ENCODE results near the gene NUCKS1. TPM values are rescaled to one million over a fixed set of nuclear protein-coding genes. Genes with fewer than 3 reads are reported as not detected.

NUCKS1 gene
- total and polyA plus RNA-seq, 2 of the 8 experiments (the other 6 are each of a cell fraction or from before 2014, with no cell fraction given), result 126 to 461 TPM

DNA sequence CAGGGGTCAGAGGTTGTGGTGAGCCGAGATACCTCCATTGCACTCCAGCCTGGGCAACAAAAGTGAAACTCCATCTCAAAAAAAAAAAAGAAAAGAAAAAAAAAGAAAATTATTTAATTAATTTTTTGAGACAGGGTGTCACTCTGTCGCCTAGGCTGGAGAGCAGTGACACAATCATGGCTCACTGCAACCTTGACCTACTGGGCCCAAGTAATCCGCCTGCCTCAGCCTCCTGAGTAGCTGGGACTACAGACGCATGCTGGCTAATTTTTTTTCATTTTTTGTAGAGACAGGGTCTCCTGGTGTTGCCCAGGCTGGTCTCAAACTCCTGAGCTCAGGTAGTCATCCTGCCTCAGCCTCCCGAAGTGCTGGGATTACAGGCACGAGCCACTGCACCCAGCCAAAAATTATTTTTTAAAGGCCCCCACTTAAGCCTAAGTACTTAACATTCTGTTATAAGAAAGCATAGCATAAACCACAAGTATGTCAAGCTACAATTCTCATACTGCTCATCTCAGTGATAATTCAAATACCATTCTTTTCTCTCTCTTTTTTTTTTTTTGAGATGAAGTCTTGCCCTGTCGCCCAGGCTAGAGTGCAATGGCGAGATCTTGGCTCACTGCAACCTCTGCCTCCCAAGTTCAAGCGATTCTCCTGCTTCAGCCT is 19.9 kb downstream of the NUCKS1 start:
- H3K14ac ChIP-seq (ENCODE audit: insufficient read length), result no peak overlapping the region
- no peak for TF ChIP-seq CHD1 (IDR thresholded peaks at IDR 0.05; ENCODE audit: low read depth, low read length)
- no peak for TF ChIP-seq KDM1A (IDR thresholded peaks at IDR 0.05; ENCODE audit: borderline replicate concordance, low read length)
- no peak for TF ChIP-seq PHF8 (conservative IDR thresholded peaks at IDR 0.05; ENCODE audit: low read depth, low read length)
- TF ChIP-seq CBX8 (IDR thresholded peaks at IDR 0.05; ENCODE audit: borderline replicate concordance, low read depth, low read length), result no peak
- TF ChIP-seq CEBPB (IDR thresholded peaks at IDR 0.05; ENCODE audit: low read depth, low read length), result no peak
- TF ChIP-seq SP4 (IDR thresholded peaks at IDR 0.05; ENCODE audit: low read length), result no peak
- TF ChIP-seq SIX5 (IDR thresholded peaks at IDR 0.05; ENCODE audit: low read depth, low read length), result no peak
- no peak for TF ChIP-seq BCL11A (IDR thresholded peaks at IDR 0.05; ENCODE audit: low read depth in 2 of 2, low read length in 2 of 2)
- no peak for TF ChIP-seq RBBP5 (IDR thresholded peaks at IDR 0.05; ENCODE audit: borderline replicate concordance, low read depth, low read length)
- TF ChIP-seq KDM5A (IDR thresholded peaks at IDR 0.05; ENCODE audit: low read length), result no peak
- no peak for TF ChIP-seq BACH1 (IDR thresholded peaks at IDR 0.05; ENCODE audit: low read length)
- no peak for TF ChIP-seq SUZ12 (IDR thresholded peaks at IDR 0.05; ENCODE audit: low read length)
- no peak for TF ChIP-seq HDAC6 (IDR thresholded peaks at IDR 0.05; ENCODE audit: low read depth, low read length)
- TF ChIP-seq EZH2 (IDR thresholded peaks at IDR 0.05; ENCODE audit: low read depth, low read length, severe bottlenecking), result no peak

More for the DNA sequence above, 19.9 kb downstream of the NUCKS1 start:
- ChIA-PET CTCF (ENCODE audit: partially characterized antibody) (interaction anchor here (0.7 to 4.7 kb wide), 8 partner anchors 9 to 248 kb away, joined by 3 to 36 read pairs (median 4); partner anchors contain the start of gene ELK4), POLR2A (ENCODE audit: partially characterized antibody) (interaction anchor here (1.7 to 10.7 kb wide), 5 partner anchors 10 to 98 kb away, joined by 6 to 61 read pairs (median 7); partner anchors contain the start of gene ELK4)
- Histone ChIP-seq H2BK12ac (ENCODE audit: low read depth, low read length) (no peak overlapping the region), H2BK5ac (ENCODE audit: low read depth, low read length) (no peak overlapping the region), H3K27ac (ENCODE audit: low read depth, low read length) (no peak overlapping the region), H3K23me2 (ENCODE audit: low read depth, low read length) (no peaks in the 10 kb centered on the region), H3K79me1 (ENCODE audit: low read depth, low read length) (no peaks in the 10 kb centered on the region), H4K20me1 (replicated peaks in 1 of 2; ENCODE audit: control insufficient read depth in 1 of 2, insufficient read depth in 2 of 2, low read length in 2 of 2) (peaks cover 11% of the 10 kb centered on the region in 2 experiments), H2BK15ac (ENCODE audit: low read length) (no peak overlapping the region), H3K4me3 (ENCODE audit: extremely low read depth in 1 of 4, insufficient read depth in 2 of 4, low read depth in 3 of 4, low read length in 4 of 4) (no peak overlapping the region), H2AFZ (ENCODE audit: low read length) (no peak overlapping the region), H4K8ac (ENCODE audit: extremely low read depth, insufficient read depth, low read length) (no peak overlapping the region), H3K36me3 (ENCODE audit: control insufficient read depth in 2 of 4, insufficient read depth in 4 of 4, low read length in 3 of 4) (peaks cover 2 to 55% (median 15%) of the 10 kb centered on the region in 4 experiments; a peak in 5 of 8 replicates), H3K4me1 (replicated peaks in 1 of 4; ENCODE audit: control insufficient read depth in 3 of 4, insufficient read depth in 4 of 4, low read length in 3 of 4) (no peaks in the 10 kb centered on the region), H2AK5ac (ENCODE audit: low read depth, low read length) (no peak overlapping the region), H3K9me3 (ENCODE audit: insufficient read depth in 2 of 2, low read depth in 1 of 2, low read length in 1 of 2) (no peaks in the 10 kb centered on the region), H3K4ac (replicated peaks; ENCODE audit: insufficient read length, low read depth, low read length) (no peak overlapping the region), H2BK20ac (ENCODE audit: low read length) (no peak overlapping the region), H4K91ac (replicated peaks; ENCODE audit: insufficient read length, low read length) (no peak overlapping the region), H3K27me3 (replicated peaks in 1 of 4; ENCODE audit: control insufficient read depth in 3 of 4, extremely low read depth in 1 of 4, insufficient read depth in 3 of 4, low read length in 3 of 4) (no peaks in the 10 kb centered on the region), H3K23ac (ENCODE audit: insufficient read length) (no peak overlapping the region), H3K4me2 (ENCODE audit: insufficient read depth in 1 of 2, low read depth in 2 of 2, low read length in 2 of 2) (no peak overlapping the region), H4K5ac (ENCODE audit: insufficient read length, low read depth, low read length) (no peak overlapping the region), H2BK120ac (replicated peaks; ENCODE audit: low read depth, low read length) (no peak overlapping the region), H3K79me2 (ENCODE audit: control insufficient read depth in 1 of 2, insufficient read depth in 2 of 2, low read length in 2 of 2) (peaks cover 3 to 94% of the 10 kb centered on the region in 2 experiments; a peak in 3 of 4 replicates), H3K56ac (replicated peaks; ENCODE audit: insufficient read length, low read depth, low read length) (no peak overlapping the region), H3K18ac (ENCODE audit: extremely low read depth, low read length) (no peak overlapping the region), H3K9ac (replicated peaks in 1 of 4; ENCODE audit: extremely low read depth in 1 of 4, low read depth in 3 of 4, low read length in 3 of 4) (no peak overlapping the region)
- DNase-seq (ENCODE audit: low read depth in 1 of 2, low spot score in 2 of 2) (no peak), FAIRE-seq (no peak)
- 97% methylated on average over 9 of the region's 9 CpGs; no CpG with 5 or more reads in 1 of the 2 experiments for WGBS, 2 experiments (ENCODE audit: extremely low coverage in 1 of 2, insufficient coverage in 1 of 2, insufficient read length in 1 of 2, insufficient replicate concordance in 2 of 2, low coverage in 1 of 2, low lambda C conversion rate in 2 of 2, missing lambda C conversion rate in 1 of 2)

Measured in H1 (cell line).